GM12878 (cell line): ENCODE measurements around the gene APOC1. TPM values are rescaled to one million over a fixed set of nuclear protein-coding genes. Genes with fewer than 3 reads are reported as not detected.
A peak's percentile ranks its signal among the peaks of the same experiment; 100 is the strongest.

Experiments used
- ATF7 ChIP-seq: fragments of 450-650 bp; IDR thresholded peaks from 2 replicates; pipeline ENCODE4 v1.6.1; 2016; ENCODE audit warnings: low read depth, mild to moderate bottlenecking
- BACH1 ChIP-seq: fragments of 450-650 bp; IDR thresholded peaks from 2 replicates; pipeline ENCODE4 v1.6.1; 2017; ENCODE audit warnings: mild to moderate bottlenecking, borderline replicate concordance
- BHLHE40 ChIP-seq, 2 experiments: fragments of 450-650 bp in 1 of 2; IDR thresholded peaks; 2 replicates each; pipeline ENCODE4 v1.6.1; 2011 to 2017; ENCODE audit warnings: low read depth in 2 of 2, borderline replicate concordance in 1 of 2, improper control_type of control experiment in 1 of 2, low read length in 1 of 2, mild to moderate bottlenecking in 1 of 2
- CEBPB ChIP-seq, 2 experiments: fragments of 150-350 bp in 1 of 2; IDR thresholded peaks; 2 replicates each; pipeline ENCODE4 v1.6.1; 2012 to 2014; ENCODE audit warnings: low read depth in 2 of 2, low read length in 2 of 2, borderline replicate concordance in 1 of 2, inconsistent platforms in 1 of 2
- CHD1 ChIP-seq: IDR thresholded peaks from 2 replicates; pipeline ENCODE4 v1.6.1; 2012; ENCODE audit warnings: low read depth, low read length, improper control_type of control experiment
- ESRRA ChIP-seq: IDR thresholded peaks from 2 replicates; pipeline ENCODE4 v1.6.1; 2012; ENCODE audit warnings: mild to moderate bottlenecking, low read length, improper control_type of control experiment
- FOXK2 ChIP-seq: fragments of 450-650 bp; IDR thresholded peaks from 2 replicates; pipeline ENCODE4 v1.6.1; 2017; ENCODE audit warnings: mild to moderate bottlenecking, moderate library complexity
- GATAD2B ChIP-seq: fragments of 450-650 bp; conservative IDR thresholded peaks from 2 replicates; pipeline ENCODE4 v1.6.1; 2017; ENCODE audit warnings: low read depth, mild to moderate bottlenecking, moderate library complexity
- HDGF ChIP-seq: fragments of 450-650 bp; IDR thresholded peaks from 2 replicates; pipeline ENCODE4 v1.6.1; 2016; ENCODE audit warnings: antibody characterized with exemption
- IKZF1 ChIP-seq: fragments of 450-650 bp; conservative IDR thresholded peaks from 2 replicates; pipeline ENCODE4 v1.6.1; 2017; ENCODE audit warnings: antibody characterized with exemption, mild to moderate bottlenecking
- IKZF2 ChIP-seq, 2 experiments: fragments of 450-650 bp; IDR thresholded peaks; 2 replicates each; pipeline ENCODE4 v1.6.1; 2017; ENCODE audit warnings: mild to moderate bottlenecking in 2 of 2, moderate library complexity in 2 of 2
- IRF4 ChIP-seq: IDR thresholded peaks from 2 replicates; pipeline ENCODE4 v1.6.1; 2011; ENCODE audit warnings: low read depth, low read length
- KAT2A ChIP-seq: conservative IDR thresholded peaks from 2 replicates; pipeline ENCODE4 v1.6.1; 2011; ENCODE audit warnings: low read depth, low read length; ENCODE audit not compliant: control insufficient read depth
- LARP7 ChIP-seq: fragments of 450-650 bp; IDR thresholded peaks from 2 replicates; pipeline ENCODE4 v1.6.1; 2017; ENCODE audit warnings: mild to moderate bottlenecking
- MEF2A ChIP-seq: IDR thresholded peaks from 2 replicates; pipeline ENCODE4 v1.6.1; 2011; ENCODE audit warnings: low read depth, mild to moderate bottlenecking, low read length, moderate library complexity; ENCODE audit not compliant: insufficient read depth
- NBN ChIP-seq: fragments of 450-650 bp; IDR thresholded peaks from 2 replicates; pipeline ENCODE4 v1.6.1; 2016
- POLR2AphosphoS2 ChIP-seq: IDR thresholded peaks from 2 replicates; pipeline ENCODE4 v1.6.1; 2011; ENCODE audit warnings: low read depth, mild to moderate bottlenecking, low read length, improper control_type of control experiment, moderate library complexity
- SMC3 ChIP-seq: IDR thresholded peaks from 2 replicates; pipeline ENCODE4 v1.6.1; 2011; ENCODE audit warnings: low read length, improper control_type of control experiment, borderline replicate concordance
- SP1 ChIP-seq: IDR thresholded peaks from one replicate; pipeline ENCODE4 v1.6.1; 2011; ENCODE audit warnings: low read depth, low read length
- ZBED1 ChIP-seq: IDR thresholded peaks from 2 replicates; pipeline ENCODE4 v1.6.1; 2016; ENCODE audit warnings: borderline replicate concordance
- ZNF384 ChIP-seq: IDR thresholded peaks from 2 replicates; pipeline ENCODE4 v1.6.1; 2012; ENCODE audit warnings: low read depth, mild to moderate bottlenecking, low read length, improper control_type of control experiment, borderline replicate concordance
- ZNF622 ChIP-seq: fragments of 450-650 bp; IDR thresholded peaks from 2 replicates; pipeline ENCODE4 v1.6.1; 2017; ENCODE audit warnings: mild to moderate bottlenecking, inconsistent platforms
- polyA plus RNA-seq, 11 experiments: library from polyadenylated mRNA; depleted of rRNA in 4 of 11; unstranded in 6 of 11; stranded (reverse) in 5 of 11; fragments of >200 nt; fragmentation: Nextera tagmentation in 4 of 11; fragmentation: Illumina TruSeq in 1 of 11; extraction: Ambion mirVana in 4 of 11; extraction: Trizol in 1 of 11; gene quantifications; 1 replicate in 1 of 11; 2 replicates in 10 of 11; pipeline versions ENCODE4 v1.2.1 to v1.2.3, GENCODE V29; 2011 to 2016; ENCODE audit warnings: inconsistent platforms in 2 of 11, missing spikeins in 2 of 11, low read depth in 1 of 11
- total RNA-seq, 4 experiments: library from RNA; depleted of rRNA in 3 of 4; stranded (reverse); fragments of >200 nt in 3 of 4; fragmentation: Illumina TruSeq in 1 of 4; extraction: Trizol in 1 of 4; gene quantifications; 2 replicates each; pipeline versions ENCODE4 v1.2.1 to v1.2.3, GENCODE V29; 2013 to 2021
- TF ChIP-seq, protein P1 (sequence below): fragments of 450-650 bp; IDR thresholded peaks from 2 replicates; pipeline ENCODE4 v1.6.1; 2017; ENCODE audit warnings: low read depth, mild to moderate bottlenecking, moderate library complexity
- TF ChIP-seq, protein P2 (sequence below): IDR thresholded peaks from 2 replicates; pipeline ENCODE4 v1.6.1; 2012; ENCODE audit warnings: improper control_type of control experiment, low read depth, low read length; ENCODE audit not compliant: insufficient replicate concordance
- TF ChIP-seq, protein P3 (sequence below): IDR thresholded peaks from 2 replicates; pipeline ENCODE4 v1.6.1; 2011; ENCODE audit warnings: borderline replicate concordance, low read depth, mild to moderate bottlenecking, moderate library complexity, low read length; ENCODE audit not compliant: insufficient read depth, poor library complexity, severe bottlenecking

APOC1 gene
- total and polyA plus RNA-seq, 10 of the 15 experiments (the other 5 are each of a cell fraction or from before 2014, with no cell fraction given), result 0.73 to 4.0 (median 2.6) TPM

DNA sequence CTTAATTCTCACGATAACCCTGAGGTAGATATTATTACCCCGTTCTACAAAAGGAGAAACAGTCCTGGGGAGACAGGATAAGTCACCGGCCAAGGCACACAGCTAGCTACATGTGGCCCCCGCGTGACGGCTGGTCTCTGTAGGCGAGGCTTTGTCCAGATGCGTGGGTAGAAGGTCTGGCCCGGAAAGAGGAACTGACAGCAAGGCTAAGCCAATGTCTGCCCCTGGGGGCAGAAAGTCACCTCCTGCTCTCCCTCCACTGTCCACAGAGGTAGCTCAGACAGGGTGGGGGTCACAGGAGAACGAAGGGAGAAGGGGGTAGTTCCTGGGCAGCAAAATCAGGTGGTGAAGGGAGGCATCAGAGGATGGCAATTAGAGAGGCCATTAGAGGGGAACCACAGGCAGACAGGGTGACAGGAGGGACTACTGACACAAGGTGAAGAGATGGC is 29.4 kb downstream of the APOC1 start (continued):
- TF ChIP-seq, protein P1, sequence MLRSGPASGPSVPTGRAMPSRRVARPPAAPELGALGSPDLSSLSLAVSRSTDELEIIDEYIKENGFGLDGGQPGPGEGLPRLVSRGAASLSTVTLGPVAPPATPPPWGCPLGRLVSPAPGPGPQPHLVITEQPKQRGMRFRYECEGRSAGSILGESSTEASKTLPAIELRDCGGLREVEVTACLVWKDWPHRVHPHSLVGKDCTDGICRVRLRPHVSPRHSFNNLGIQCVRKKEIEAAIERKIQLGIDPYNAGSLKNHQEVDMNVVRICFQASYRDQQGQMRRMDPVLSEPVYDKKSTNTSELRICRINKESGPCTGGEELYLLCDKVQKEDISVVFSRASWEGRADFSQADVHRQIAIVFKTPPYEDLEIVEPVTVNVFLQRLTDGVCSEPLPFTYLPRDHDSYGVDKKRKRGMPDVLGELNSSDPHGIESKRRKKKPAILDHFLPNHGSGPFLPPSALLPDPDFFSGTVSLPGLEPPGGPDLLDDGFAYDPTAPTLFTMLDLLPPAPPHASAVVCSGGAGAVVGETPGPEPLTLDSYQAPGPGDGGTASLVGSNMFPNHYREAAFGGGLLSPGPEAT, result no peak
- TF ChIP-seq KAT2A (no peak), ATF7 (no peak), ZNF622 (no peak), CHD1 (no peak), HDGF (no peak), ESRRA (no peak), ZNF384 (no peak), MEF2A (no peak), POLR2AphosphoS2 (no peak), NBN (peak; percentile 59; the same call in 1 of the 2 replicates), SMC3 (no peak), SP1 (peak; percentile 32), LARP7 (no peak), GATAD2B (0 out of 2 replicates have a peak, but pooled peaks have one; percentile 16), CEBPB (IDR thresholded peaks at IDR 0.05; ENCODE audit: borderline replicate concordance in 1 of 2, low read depth in 2 of 2, low read length in 2 of 2) (no peak), FOXK2 (no peak), IRF4 (0 out of 2 replicates have a peak, but pooled peaks have one; percentile 39), BACH1 (no peak), BHLHE40 (IDR thresholded peaks at IDR 0.05; ENCODE audit: borderline replicate concordance in 1 of 2, low read depth in 2 of 2, low read length in 1 of 2) (peak; percentile 60 to 74; a peak in 3 of 4 replicates), IKZF2 (IDR thresholded peaks at IDR 0.05) (no peak; a peak in 1 of 4 replicates), IKZF1 (no peak; the same call in none of the 2 replicates), ZBED1 (no peak)
- TF ChIP-seq, protein P2, sequence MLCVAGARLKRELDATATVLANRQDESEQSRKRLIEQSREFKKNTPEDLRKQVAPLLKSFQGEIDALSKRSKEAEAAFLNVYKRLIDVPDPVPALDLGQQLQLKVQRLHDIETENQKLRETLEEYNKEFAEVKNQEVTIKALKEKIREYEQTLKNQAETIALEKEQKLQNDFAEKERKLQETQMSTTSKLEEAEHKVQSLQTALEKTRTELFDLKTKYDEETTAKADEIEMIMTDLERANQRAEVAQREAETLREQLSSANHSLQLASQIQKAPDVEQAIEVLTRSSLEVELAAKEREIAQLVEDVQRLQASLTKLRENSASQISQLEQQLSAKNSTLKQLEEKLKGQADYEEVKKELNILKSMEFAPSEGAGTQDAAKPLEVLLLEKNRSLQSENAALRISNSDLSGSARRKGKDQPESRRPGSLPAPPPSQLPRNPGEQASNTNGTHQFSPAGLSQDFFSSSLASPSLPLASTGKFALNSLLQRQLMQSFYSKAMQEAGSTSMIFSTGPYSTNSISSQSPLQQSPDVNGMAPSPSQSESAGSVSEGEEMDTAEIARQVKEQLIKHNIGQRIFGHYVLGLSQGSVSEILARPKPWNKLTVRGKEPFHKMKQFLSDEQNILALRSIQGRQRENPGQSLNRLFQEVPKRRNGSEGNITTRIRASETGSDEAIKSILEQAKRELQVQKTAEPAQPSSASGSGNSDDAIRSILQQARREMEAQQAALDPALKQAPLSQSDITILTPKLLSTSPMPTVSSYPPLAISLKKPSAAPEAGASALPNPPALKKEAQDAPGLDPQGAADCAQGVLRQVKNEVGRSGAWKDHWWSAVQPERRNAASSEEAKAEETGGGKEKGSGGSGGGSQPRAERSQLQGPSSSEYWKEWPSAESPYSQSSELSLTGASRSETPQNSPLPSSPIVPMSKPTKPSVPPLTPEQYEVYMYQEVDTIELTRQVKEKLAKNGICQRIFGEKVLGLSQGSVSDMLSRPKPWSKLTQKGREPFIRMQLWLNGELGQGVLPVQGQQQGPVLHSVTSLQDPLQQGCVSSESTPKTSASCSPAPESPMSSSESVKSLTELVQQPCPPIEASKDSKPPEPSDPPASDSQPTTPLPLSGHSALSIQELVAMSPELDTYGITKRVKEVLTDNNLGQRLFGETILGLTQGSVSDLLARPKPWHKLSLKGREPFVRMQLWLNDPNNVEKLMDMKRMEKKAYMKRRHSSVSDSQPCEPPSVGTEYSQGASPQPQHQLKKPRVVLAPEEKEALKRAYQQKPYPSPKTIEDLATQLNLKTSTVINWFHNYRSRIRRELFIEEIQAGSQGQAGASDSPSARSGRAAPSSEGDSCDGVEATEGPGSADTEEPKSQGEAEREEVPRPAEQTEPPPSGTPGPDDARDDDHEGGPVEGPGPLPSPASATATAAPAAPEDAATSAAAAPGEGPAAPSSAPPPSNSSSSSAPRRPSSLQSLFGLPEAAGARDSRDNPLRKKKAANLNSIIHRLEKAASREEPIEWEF, result no peak
- TF ChIP-seq, protein P3, sequence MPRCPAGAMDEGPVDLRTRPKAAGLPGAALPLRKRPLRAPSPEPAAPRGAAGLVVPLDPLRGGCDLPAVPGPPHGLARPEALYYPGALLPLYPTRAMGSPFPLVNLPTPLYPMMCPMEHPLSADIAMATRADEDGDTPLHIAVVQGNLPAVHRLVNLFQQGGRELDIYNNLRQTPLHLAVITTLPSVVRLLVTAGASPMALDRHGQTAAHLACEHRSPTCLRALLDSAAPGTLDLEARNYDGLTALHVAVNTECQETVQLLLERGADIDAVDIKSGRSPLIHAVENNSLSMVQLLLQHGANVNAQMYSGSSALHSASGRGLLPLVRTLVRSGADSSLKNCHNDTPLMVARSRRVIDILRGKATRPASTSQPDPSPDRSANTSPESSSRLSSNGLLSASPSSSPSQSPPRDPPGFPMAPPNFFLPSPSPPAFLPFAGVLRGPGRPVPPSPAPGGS, result no peak
